Glutamatergic neuron (in vitro differentiated cells): Measurements from ENCODE around the gene FKBP1A. TPM values are rescaled to one million over a fixed set of nuclear protein-coding genes. Genes with fewer than 3 reads are reported as not detected.

Source experiments
- DNase-seq: peaks from one replicate; pipeline ENCODE4 v3.0.0; 2022
- H3K27ac Mint-ChIP-seq: one replicate; pipeline ENCODE4 v1.8.0; 2020; ENCODE audit warnings: mild to moderate bottlenecking, mixed read lengths, inconsistent platforms; ENCODE audit not compliant: unreplicated experiment
- H3K27me3 Mint-ChIP-seq: one replicate; pipeline ENCODE4 v1.8.0; 2020; ENCODE audit warnings: mild to moderate bottlenecking, moderate library complexity, mixed read lengths, inconsistent platforms; ENCODE audit not compliant: unreplicated experiment
- H3K36me3 Mint-ChIP-seq: one replicate; pipeline ENCODE4 v1.8.0; 2020; ENCODE audit warnings: mild to moderate bottlenecking, mixed read lengths, inconsistent platforms; ENCODE audit not compliant: unreplicated experiment
- H3K4me1 Mint-ChIP-seq: one replicate; pipeline ENCODE4 v1.8.0; 2020; ENCODE audit warnings: mild to moderate bottlenecking, low read depth, mixed read lengths, inconsistent platforms; ENCODE audit not compliant: unreplicated experiment
- H3K4me3 Mint-ChIP-seq: one replicate; pipeline ENCODE4 v1.8.0; 2020; ENCODE audit warnings: mild to moderate bottlenecking, mixed read lengths, inconsistent platforms; ENCODE audit not compliant: unreplicated experiment
- H3K9me3 Mint-ChIP-seq: one replicate; pipeline ENCODE4 v1.8.0; 2020; ENCODE audit warnings: mild to moderate bottlenecking, moderate library complexity, mixed read lengths, inconsistent platforms; ENCODE audit not compliant: unreplicated experiment
- CTCF ChIP-seq: fragments of 200-600 bp; sonication (generic); IDR thresholded peaks from one replicate; pipeline ENCODE4 v1.5.0; 2021; ENCODE audit not compliant: partially characterized antibody, unreplicated experiment
- total RNA-seq: library from RNA; stranded (reverse); fragmentation: NEBNext Ultra II Directional; extraction: Animal tissue kit (Norgen Biotek cat#: 25700); gene quantifications from one replicate; pipeline ENCODE4 v1.2.1, GENCODE V29; 2021; ENCODE audit not compliant: unreplicated experiment

Gene FKBP1A
- total RNA-seq, 1 donor from 2014 or later, result 350 TPM

DNA sequence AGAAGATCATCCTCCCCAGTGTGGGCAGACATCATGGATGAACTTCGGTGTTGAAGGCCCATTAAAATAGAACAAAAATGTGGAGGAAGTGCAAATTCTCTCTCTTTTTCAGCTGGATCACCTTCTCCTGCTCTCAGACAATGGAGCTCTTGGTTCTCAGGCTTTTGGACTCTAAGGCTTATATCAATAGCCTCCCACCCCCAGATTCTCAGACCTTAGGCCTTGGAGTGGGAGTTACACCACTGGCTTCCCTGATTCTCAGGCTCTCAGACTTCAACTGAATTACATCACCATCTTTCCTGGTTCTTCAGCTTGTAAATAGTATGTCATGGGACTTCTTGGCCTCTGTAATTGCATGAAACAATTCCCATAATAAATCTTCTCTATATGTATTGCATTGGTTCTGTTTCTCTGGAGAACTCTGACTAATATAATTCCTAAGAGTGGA lies 37.2 kb upstream of the FKBP1A start:
- Mint-ChIP-seq H3K9me3 (no peaks in the 10 kb centered on the region), H3K4me1 (peaks cover 5% of the 10 kb centered on the region), H3K27ac (no peak overlapping the region), H3K36me3 (peaks cover 5% of the 10 kb centered on the region), H3K27me3 (peaks cover 2% of the 10 kb centered on the region), H3K4me3 (no peak overlapping the region)
- no peak for DNase-seq
- TF ChIP-seq CTCF, result no peak

DNA sequence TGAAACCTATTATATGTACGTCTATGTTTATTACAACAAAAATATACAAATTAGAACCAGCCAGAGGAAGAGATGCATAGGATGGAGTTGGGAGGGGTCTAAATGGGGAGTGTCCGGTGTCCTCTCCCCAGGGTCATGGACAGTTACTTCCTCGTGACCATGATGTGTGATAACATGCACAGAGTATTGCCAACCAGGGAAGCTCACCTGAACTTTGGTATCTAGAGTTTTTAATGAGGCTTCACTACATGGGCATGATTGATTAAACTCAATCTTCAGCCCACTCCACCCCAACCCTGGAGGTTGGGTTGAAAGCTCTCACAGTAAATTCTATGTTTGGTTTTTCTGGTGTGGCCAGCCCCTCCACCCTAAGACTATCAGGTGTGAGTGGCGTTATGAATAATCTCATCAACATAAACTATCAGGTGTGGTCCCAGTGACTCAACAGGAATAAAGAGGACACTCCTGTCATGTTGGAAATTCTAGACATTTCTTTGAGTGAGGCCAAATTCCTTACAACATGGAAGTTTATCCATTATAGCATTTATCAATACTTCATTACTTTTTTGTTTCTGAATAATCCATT lies 36.4 kb upstream of the FKBP1A start:
- Mint-ChIP-seq H3K9me3 (no peaks in the 10 kb centered on the region), H3K4me1 (peaks cover 5% of the 10 kb centered on the region), H3K27me3 (peaks cover 4% of the 10 kb centered on the region), H3K4me3 (no peak overlapping the region), H3K36me3 (peaks cover 1% of the 10 kb centered on the region), H3K27ac (no peak overlapping the region)
- no peak for DNase-seq
- TF ChIP-seq CTCF, result no peak

DNA sequence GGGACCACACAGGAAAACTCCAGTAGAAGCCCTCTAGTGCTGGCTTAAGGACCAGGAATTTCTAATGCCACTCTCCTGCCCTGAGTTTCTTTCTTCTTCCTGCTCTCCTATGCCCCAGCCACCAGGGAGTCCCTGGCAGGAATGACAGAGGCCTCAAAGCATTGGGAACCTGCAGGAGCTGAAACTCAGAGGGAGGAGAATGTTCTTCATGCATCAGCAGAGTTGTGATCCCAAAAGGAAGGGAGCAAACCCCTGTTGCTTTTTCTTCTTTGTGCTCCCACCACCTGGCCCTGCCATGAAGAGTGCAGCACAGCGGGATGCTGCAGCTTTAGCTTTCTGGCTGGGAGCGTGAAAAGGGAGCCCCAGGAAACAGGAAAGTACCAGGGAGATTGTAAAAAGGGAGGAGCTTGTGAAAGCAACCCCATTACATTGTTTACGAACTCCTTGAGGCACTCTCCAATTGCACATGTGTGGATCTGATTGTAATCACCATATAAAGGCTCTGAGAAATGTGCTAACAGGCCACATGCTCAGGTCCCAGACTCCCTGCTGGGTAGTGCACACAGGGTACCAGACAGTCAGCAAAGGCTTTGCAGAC lies 34.7 kb upstream of the FKBP1A start:
- no peak for DNase-seq
- no peak for TF ChIP-seq CTCF
- peak overlapping the region; percentile 59 for H3K27ac Mint-ChIP-seq
- H3K27me3 Mint-ChIP-seq, result peaks cover 4% of the 10 kb centered on the region
- H3K9me3 Mint-ChIP-seq, result no peaks in the 10 kb centered on the region
- H3K4me3 Mint-ChIP-seq, result no peak overlapping the region
- H3K4me1 Mint-ChIP-seq, result peaks cover 5% of the 10 kb centered on the region
- H3K36me3 Mint-ChIP-seq, result no peaks in the 10 kb centered on the region

DNA sequence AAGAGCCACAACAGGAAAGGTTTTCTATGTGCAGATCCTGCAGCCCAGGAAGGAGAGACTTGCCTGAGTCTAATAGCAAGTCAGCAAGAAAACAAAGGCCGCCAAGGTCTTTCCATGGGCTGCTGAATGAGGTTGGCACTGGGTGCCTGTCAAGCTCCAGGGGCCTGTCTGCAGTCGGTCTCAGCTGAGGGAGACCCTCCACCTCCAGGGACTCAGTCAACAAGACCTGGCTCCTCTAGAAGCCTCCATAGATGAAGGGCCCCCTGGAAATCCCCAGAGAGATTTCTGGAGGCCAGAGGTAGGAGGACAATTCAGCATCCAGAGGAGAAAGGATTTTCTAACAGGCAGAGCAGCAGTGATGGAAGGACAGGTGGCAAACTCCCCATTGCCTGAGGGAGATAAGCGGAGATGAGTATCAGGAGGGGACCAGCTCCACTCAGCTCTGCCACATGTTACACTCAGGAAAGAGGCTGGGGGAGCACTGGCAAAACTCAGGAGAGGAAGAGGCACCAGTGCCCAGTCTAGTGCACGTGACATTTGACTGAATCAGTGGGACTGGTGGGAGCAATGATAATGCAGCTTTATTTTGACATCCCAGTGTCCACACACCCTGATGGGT lies 33.5 kb upstream of the FKBP1A start:
- DNase-seq, result no peak
- peaks cover 5% of the 10 kb centered on the region for H3K4me1 Mint-ChIP-seq
- no peak overlapping the region for H3K27ac Mint-ChIP-seq
- no peaks in the 10 kb centered on the region for H3K9me3 Mint-ChIP-seq
- H3K27me3 Mint-ChIP-seq, result peaks cover 4% of the 10 kb centered on the region
- TF ChIP-seq CTCF, result no peak
- peaks cover 7% of the 10 kb centered on the region for H3K36me3 Mint-ChIP-seq
- H3K4me3 Mint-ChIP-seq, result no peak overlapping the region

DNA sequence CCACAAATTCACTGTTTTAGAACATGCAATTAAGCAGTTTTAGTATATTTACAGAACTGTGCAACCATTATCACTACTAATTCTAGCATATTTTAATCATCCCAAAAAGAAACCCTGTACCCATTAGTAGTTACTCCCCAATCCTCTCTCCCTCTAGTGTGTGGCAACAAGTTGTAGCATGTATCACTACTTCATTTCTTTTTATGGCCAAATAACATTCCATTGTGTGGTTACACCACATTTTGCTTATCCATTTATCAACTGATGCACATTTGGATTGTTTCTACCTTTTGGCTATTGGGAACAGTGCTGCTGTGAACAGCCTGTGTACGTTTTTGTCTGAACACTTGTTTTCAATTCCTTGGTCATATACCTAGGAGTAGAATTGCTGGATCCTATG lies 31.5 kb upstream of the FKBP1A start:
- H3K9me3 Mint-ChIP-seq, result no peaks in the 10 kb centered on the region
- peaks cover 5% of the 10 kb centered on the region for H3K4me1 Mint-ChIP-seq
- H3K36me3 Mint-ChIP-seq, result peaks cover 7% of the 10 kb centered on the region
- no peak overlapping the region for H3K27ac Mint-ChIP-seq
- no peak overlapping the region for H3K4me3 Mint-ChIP-seq
- no peak for TF ChIP-seq CTCF
- H3K27me3 Mint-ChIP-seq, result peaks cover 4% of the 10 kb centered on the region
- no peak for DNase-seq
